Skin epidermis (tissue), 12 donors: ENCODE measurements around the gene AGER.
"Not testable (repeated sequence)": the region's sequence is repeated elsewhere in the genome, so short reads cannot be mapped to it uniquely, and the experiment has no call there.

Experiments used
- H3K27ac ChIP-seq, 21 experiments: fragments of 200-600 bp; sonication (generic) in 11 of 21; one replicate each; pipeline ENCODE4 v1.5.0; 2020; ENCODE audit warnings: mild to moderate bottlenecking in 3 of 21, inconsistent platforms in 2 of 21, moderate library complexity in 2 of 21
- H3K4me3 ChIP-seq, 7 experiments: fragments of 200-600 bp; sonication (generic) in 2 of 7; one replicate each; pipeline ENCODE4 v1.5.0; 2020; ENCODE audit warnings: inconsistent platforms in 2 of 7, mild to moderate bottlenecking in 2 of 7, moderate library complexity in 1 of 7

The AGER gene

DNA sequence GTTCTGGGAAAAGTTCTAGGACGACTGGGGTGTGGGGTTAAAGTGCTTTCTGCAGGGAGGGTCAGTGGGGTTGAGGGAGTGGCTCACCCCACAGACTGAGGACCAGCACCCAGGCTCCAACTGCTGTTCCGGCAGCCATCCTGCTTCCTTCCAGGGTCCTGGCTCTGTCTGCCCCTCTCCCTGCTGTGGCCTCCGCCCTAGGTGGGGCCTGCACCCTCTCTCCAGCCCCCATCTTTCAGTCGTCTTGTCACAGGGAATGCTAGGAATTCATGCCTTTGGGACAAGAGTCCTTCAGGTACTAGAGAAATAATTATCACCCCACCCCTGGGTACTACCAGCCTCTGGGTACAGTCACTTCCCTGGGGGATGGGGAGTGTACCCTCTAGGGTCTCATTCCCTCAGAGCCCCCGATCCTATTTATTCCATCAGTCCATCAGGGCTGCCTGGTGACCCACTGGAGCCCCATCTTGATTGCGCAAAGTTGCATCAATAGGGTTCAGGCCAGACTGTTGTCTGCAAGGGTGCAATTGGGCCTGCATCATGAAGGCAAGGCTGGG is at the start of gene AGER:
Gene AGER (minus strand): TSS at position 170 of the 557 bp plus-strand sequence. CDS start 31 bp downstream, at position 139.
- Histone ChIP-seq H3K4me3 (no peak within 1 kb of the TSS), H3K27ac (peak within 1 kb of the TSS in 13 of 21 experiments; percentile 7 to 100 (median 50))

- H3K4me3 ChIP-seq, result no peak overlapping the region
- H3K27ac ChIP-seq, result peak overlapping the region in 1 of 21 experiments; percentile 42
Observed at GRCh38 chr6:32226434-32226833, 42.4 kb upstream of the AGER start.

- Histone ChIP-seq H3K4me3 (no peak overlapping the region), H3K27ac (peak overlapping the region in 6 of 21 experiments; percentile 12 to 77 (median 66))
Observed at GRCh38 chr6:32224696-32225095, 40.6 kb upstream of the AGER start.

DNA sequence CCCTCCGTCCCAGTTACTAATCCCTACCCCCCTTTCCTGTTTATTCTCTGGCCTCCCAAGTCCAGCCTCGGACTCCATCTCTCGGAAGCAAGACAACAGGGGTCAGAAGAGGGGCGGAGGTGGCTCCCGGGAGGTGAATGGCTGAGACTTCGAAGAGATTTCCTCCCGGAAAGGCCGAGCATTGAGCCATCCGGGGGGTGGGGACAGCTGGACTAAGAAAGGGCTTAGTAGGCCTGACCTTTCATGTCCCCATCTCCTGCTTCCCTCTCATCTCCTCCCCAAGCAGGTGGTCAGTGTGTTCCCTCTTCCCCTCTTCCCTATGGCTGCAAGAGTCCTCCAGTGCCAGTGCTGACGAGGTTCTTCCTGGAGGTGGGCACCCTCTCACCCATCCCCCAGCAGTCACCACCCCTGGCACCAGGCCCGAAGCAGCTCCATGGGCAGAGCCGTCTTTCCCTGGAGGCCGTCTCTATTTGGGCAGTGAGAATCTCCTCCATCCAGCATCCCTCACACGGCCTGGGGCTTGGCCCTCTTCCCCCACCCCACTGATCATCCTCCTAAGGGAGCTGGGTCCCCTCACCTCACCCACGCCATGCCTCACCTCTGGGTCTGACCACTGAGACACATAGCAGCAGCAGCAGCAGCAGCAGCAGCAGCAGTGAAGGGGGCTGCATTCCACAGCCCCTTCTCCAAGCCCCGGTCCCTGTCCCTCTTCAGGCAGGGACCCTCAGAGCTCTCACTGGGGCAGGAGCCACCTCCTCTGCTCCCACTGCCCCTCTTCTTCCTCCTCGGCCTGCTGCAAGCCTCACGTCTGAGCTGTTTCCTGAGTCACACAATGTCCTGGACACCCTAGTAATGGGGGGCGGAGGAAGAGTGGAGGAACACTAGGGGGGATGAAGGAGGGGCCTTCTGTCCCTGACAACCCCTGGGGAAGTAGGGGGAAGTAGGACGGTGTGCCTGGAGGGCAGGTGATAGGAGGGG is 39.5 kb upstream of the AGER start, which contains the start of gene NOTCH4:
Gene NOTCH4 (minus strand): TSS at position 810 of the 978 bp plus-strand sequence. CDS start 139 bp downstream, at position 671.
- Histone ChIP-seq H3K27ac (peak within 1 kb of the TSS in 18 of 21 experiments; percentile 8 to 77 (median 66)), H3K4me3 (peak within 1 kb of the TSS in 5 of 7 experiments; percentile 1 to 22 (median 12))

- peak overlapping the region in 17 of 21 experiments; percentile 8 to 77 (median 66) for H3K27ac ChIP-seq
- peak overlapping the region in 4 of 7 experiments; percentile 4 to 22 (median 12) for H3K4me3 ChIP-seq
Observed at GRCh38 chr6:32222333-32223230, 38.5 kb upstream of the AGER start.

GRCh38 chr6:32220021-32220420 is 36.0 kb upstream of the AGER start:
- no peak overlapping the region for H3K27ac ChIP-seq
- no peak overlapping the region for H3K4me3 ChIP-seq

- no peak overlapping the region for H3K4me3 ChIP-seq
- no peak overlapping the region for H3K27ac ChIP-seq
Observed at GRCh38 chr6:32218167-32218566, 34.1 kb upstream of the AGER start.

GRCh38 chr6:32216998-32217397 is 32.9 kb upstream of the AGER start:
- no peak overlapping the region for H3K27ac ChIP-seq
- H3K4me3 ChIP-seq, result no peak overlapping the region

- H3K27ac ChIP-seq, result no peak overlapping the region
- no peak overlapping the region for H3K4me3 ChIP-seq
Observed at GRCh38 chr6:32216285-32216684, 32.2 kb upstream of the AGER start.

GRCh38 chr6:32215617-32216016 is 31.6 kb upstream of the AGER start:
- H3K27ac ChIP-seq, result no peak overlapping the region
- H3K4me3 ChIP-seq, result no peak overlapping the region

DNA sequence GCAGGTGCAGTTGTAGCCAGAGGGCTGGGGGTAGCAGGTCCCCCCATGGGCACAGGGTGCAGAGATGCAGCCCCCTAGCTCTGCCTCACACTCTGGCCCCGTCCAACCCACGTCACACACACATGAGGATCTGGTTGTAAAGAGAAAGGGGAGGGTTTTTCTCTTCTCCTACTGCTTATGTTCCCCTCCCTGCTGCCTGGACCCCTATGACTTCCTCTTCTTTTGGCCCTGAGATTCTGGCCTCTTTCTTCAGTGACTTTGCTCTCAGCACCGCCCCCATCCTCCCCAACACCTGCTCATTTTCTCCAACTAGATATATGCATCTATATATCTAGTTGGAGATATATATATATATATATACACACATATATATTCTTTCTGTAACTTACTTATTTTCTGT is 30.1 kb upstream of the AGER start:
- Histone ChIP-seq H3K4me3 (no peak overlapping the region), H3K27ac (no peak overlapping the region)

DNA sequence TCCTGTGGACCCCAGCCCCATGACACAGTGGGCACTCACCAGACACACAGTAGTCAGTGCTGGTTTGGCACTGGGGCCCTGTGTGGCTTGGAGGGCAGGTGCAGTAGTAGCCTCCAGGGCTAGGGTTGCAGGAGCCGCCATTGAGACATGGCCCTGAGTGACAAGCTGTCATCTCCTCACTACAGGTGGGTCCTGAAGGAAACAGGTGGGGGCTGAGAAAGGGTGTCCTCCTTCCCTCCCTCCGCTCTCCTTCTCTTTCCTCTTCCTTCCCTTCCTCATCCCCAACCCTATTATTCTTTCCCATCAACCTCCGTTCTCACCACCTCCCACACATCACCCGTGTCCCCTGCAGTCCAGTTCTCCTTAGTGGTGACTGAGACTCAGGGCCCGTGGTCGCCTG is 29.6 kb upstream of the AGER start:
- no peak overlapping the region for H3K27ac ChIP-seq

DNA sequence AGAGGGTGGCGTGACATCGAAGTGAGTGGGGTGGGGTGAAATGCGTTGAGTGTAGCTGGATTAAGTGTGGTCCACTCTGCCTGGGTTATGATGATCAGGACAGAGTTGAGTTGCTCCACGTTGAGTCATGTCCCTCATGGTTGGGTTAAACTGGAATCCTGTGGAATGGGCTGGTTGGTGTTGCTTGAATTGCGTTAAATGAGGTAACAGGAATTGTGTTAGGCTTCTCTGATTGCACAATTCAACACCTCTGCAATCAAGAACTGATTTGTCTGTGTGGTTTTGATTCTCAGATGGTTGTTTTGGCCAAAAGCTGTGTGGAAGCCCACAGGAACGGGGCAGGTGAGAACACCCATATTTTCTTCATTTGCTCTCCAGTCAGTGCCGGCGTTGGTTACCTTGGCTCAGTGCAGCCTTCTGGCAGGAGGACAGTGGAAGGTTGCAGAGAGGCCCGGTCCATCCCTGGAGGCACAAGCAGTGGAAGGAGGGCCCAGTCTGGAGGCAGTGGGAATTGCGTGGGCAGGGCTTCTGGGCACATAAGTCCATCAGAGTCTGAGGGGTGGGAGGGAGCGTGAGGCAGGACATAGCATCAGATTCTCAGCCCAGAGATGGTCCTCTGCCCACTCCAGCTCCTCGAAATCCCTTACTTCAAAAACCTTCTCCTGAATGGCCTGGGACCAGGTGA is 28.2 kb upstream of the AGER start:
- no peak overlapping the region for H3K4me3 ChIP-seq
- H3K27ac ChIP-seq, result peak overlapping the region in 9 of 21 experiments; percentile 13 to 69 (median 42)

More for the DNA sequence above, 29.6 kb upstream of the AGER start:
- H3K4me3 ChIP-seq, result no peak overlapping the region

- peak overlapping the region in 2 of 21 experiments; percentile 13 to 60 for H3K27ac ChIP-seq
- not testable (repeated sequence) for H3K4me3 ChIP-seq
Observed at GRCh38 chr6:32211432-32211831, 27.4 kb upstream of the AGER start.

DNA sequence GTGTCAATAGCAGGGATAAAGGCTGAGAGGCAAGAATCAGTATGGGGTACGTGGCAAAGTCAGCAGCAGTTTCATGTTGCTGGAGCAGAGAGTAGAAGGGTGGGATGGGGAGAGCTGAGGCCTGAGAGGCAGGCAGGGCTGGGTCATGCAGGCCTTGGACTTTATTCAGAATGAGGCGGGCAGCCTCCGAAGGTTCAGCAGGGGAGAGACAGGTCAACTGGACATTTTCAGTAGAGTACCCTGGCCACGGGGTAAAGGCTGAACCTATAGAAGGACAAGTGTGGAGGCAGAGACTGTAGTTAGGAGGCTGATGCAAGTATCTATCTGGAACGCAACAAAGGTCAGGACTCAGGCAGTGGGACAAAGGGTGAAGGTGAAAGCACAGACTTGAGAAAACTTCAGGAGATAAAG is 26.1 kb upstream of the AGER start:
- Histone ChIP-seq H3K4me3 (no peak overlapping the region), H3K27ac (no peak overlapping the region)

- Histone ChIP-seq H3K27ac (no peak overlapping the region), H3K4me3 (no peak overlapping the region)
Observed at GRCh38 chr6:32208996-32209395, 24.9 kb upstream of the AGER start.

DNA sequence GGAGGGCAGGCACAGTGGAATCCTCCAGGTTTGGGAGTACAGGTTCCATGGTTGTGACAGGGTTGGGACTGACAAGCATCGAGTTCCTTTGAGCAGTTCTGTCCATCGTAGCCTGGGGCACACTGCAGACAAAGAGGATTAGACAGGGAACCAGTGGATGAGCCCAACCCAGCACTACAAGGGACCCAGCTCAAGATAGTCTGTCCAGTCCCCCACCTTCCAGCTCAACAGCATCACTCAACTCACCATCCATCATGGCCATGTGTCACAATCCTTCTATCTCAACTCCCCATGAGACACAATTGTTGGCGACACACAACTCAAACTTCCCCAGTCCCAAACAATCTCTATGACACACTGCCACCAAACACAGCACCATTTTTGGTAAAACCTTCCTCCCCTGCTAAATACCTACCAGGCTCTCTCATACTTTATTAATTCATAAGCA is 20.2 kb upstream of the AGER start:
- Histone ChIP-seq H3K27ac (no peak overlapping the region), H3K4me3 (no peak overlapping the region)

- Histone ChIP-seq H3K4me3 (no peak overlapping the region), H3K27ac (no peak overlapping the region)
Observed at GRCh38 chr6:32203426-32204267, 19.6 kb upstream of the AGER start.
